GM21423 (cell line): Measurements from ENCODE around the gene KSR2.
"Not testable (repeated sequence)": the region's sequence is repeated elsewhere in the genome, so short reads cannot be mapped to it uniquely, and the experiment has no call there.

Source experiments
- ATAC-seq: cut with Tn5 transposase; IDR thresholded peaks from one replicate; pipeline ENCODE4 v1.9.1; 2021; ENCODE audit warnings: mild to moderate bottlenecking, moderate library complexity; ENCODE audit not compliant: unreplicated experiment

The KSR2 gene

GRCh38 chr12:117892441-117892840, 76.3 kb downstream of the KSR2 start:
- ATAC-seq = no peak

- not testable (repeated sequence) for ATAC-seq
Measured at GRCh38 chr12:117891265-117891664, 77.5 kb downstream of the KSR2 start.

GRCh38 chr12:117890644-117891043, 78.1 kb downstream of the KSR2 start:
- ATAC-seq = no peak

GRCh38 chr12:117890137-117890536, 78.7 kb downstream of the KSR2 start:
- ATAC-seq = no peak

- no peak for ATAC-seq
Measured at GRCh38 chr12:117889098-117889497, 79.7 kb downstream of the KSR2 start.

- ATAC-seq = no peak
Measured at GRCh38 chr12:117885211-117885610, 83.6 kb downstream of the KSR2 start.

- no peak for ATAC-seq
Measured at GRCh38 chr12:117884161-117884560, 84.6 kb downstream of the KSR2 start.

- ATAC-seq = no peak
Measured at GRCh38 chr12:117882603-117883184, 86.1 kb downstream of the KSR2 start.

- ATAC-seq = no peak
Measured at GRCh38 chr12:117882181-117882580, 86.6 kb downstream of the KSR2 start.

- ATAC-seq = no peak
Measured at GRCh38 chr12:117881517-117881916, 87.3 kb downstream of the KSR2 start.

GRCh38 chr12:117878605-117879004, 90.2 kb downstream of the KSR2 start:
- ATAC-seq = no peak

GRCh38 chr12:117876436-117876816, 92.4 kb downstream of the KSR2 start:
- ATAC-seq = no peak

GRCh38 chr12:117875744-117876435, 92.9 kb downstream of the KSR2 start:
- no peak for ATAC-seq

GRCh38 chr12:117874842-117875434, 93.9 kb downstream of the KSR2 start:
- ATAC-seq = no peak

GRCh38 chr12:117874198-117874597, 94.6 kb downstream of the KSR2 start:
- not testable (repeated sequence) for ATAC-seq

- ATAC-seq = no peak
Measured at GRCh38 chr12:117872546-117873169, 96.1 kb downstream of the KSR2 start.

- ATAC-seq = no peak
Measured at GRCh38 chr12:117869551-117869950, 99.2 kb downstream of the KSR2 start.

GRCh38 chr12:117867348-117867747, 101.4 kb downstream of the KSR2 start:
- no peak for ATAC-seq

GRCh38 chr12:117865505-117865904, 103.3 kb downstream of the KSR2 start:
- ATAC-seq = no peak

GRCh38 chr12:117863002-117863709, 105.6 kb downstream of the KSR2 start:
- no peak for ATAC-seq

GRCh38 chr12:117861691-117862090, 107.1 kb downstream of the KSR2 start:
- no peak for ATAC-seq
